Esophagus muscularis mucosa (tissue), 4 donors: Measurements from ENCODE around the gene C20orf141.
"Not testable (repeated sequence)": the region's sequence is repeated elsewhere in the genome, so short reads cannot be mapped to it uniquely, and the experiment has no call there.

Experiments
- EP300 ChIP-seq: sonication (generic); formaldehyde crosslinking; IDR thresholded peaks from one replicate; pipeline ENCODE4 v1.6.1; 2017; ENCODE audit warnings: antibody characterized with exemption
- POLR2A ChIP-seq: fragments of 450-650 bp; IDR thresholded peaks from one replicate; pipeline ENCODE4 v1.6.1; 2017; ENCODE audit warnings: antibody characterized with exemption, moderate library complexity, mild to moderate bottlenecking, low read depth
- POLR2AphosphoS5 ChIP-seq, 2 donors: sonication (generic); formaldehyde crosslinking; IDR thresholded peaks; one replicate each; pipeline ENCODE4 v1.6.1; 2017; ENCODE audit warnings: antibody characterized with exemption in 2 of 2
- TF ChIP-seq, protein P1 (sequence below), 3 experiments: fragments of 200-600 bp in 2 of 3; fragments of 450-650 bp in 1 of 3; sonication (generic) in 2 of 3; IDR thresholded peaks; one replicate each; pipeline ENCODE4 v1.5.1; 2017 to 2019; ENCODE audit warnings: antibody characterized with exemption in 3 of 3, mild to moderate bottlenecking in 2 of 3, moderate library complexity in 1 of 3

DNA sequence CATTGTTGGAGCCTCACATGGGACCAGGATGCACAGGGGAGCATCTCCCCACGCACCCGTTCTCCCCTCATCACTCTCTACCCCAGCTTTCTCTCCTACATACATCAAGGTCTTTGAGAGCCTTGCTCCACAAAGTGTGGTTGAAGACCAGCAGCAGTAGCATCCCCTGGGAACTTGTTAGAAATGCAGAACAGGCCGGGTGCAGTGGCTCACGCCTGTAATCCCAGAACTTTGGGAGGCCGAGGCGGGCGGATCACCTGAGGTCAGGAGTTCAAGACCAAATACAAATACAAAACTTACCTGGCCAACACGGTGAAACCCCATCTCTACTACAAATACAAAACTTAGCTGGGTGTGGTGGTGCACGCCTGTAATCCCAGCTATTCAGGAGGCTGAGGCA, 6.9 kb upstream of the C20orf141 start:
- TF ChIP-seq, protein P1, sequence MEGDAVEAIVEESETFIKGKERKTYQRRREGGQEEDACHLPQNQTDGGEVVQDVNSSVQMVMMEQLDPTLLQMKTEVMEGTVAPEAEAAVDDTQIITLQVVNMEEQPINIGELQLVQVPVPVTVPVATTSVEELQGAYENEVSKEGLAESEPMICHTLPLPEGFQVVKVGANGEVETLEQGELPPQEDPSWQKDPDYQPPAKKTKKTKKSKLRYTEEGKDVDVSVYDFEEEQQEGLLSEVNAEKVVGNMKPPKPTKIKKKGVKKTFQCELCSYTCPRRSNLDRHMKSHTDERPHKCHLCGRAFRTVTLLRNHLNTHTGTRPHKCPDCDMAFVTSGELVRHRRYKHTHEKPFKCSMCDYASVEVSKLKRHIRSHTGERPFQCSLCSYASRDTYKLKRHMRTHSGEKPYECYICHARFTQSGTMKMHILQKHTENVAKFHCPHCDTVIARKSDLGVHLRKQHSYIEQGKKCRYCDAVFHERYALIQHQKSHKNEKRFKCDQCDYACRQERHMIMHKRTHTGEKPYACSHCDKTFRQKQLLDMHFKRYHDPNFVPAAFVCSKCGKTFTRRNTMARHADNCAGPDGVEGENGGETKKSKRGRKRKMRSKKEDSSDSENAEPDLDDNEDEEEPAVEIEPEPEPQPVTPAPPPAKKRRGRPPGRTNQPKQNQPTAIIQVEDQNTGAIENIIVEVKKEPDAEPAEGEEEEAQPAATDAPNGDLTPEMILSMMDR (IDR thresholded peaks at IDR 0.05): not testable (repeated sequence)
- not testable (repeated sequence) for TF ChIP-seq POLR2AphosphoS5 (IDR thresholded peaks at IDR 0.05); POLR2A; EP300
